Endothelial cell of umbilical vein (primary cell): ENCODE data around the gene TIMP1. TPM values are rescaled to one million over a fixed set of nuclear protein-coding genes. Genes with fewer than 3 reads are reported as not detected.

Experiments
- BruUV-seq: library from RNA; stranded (reverse); fragments of 400-500 nt; replicated peaks from 2 replicates; lab custom pipeline; 2021; lab: Mats Ljungman, UMichigan
- CTCF ChIA-PET: fragments of 300-600, 350-600 bp; sonication (Branson Sonifier 250); formaldehyde crosslinking; loops from one replicate; lab custom pipeline; 2021; ENCODE audit warnings: antibody characterized with exemption, inconsistent platforms; lab: Charles Lee
- POLR2A ChIA-PET: fragments of 300-600, 350-600 bp; sonication (Branson Sonifier 250); formaldehyde crosslinking; loops from one replicate; lab custom pipeline; 2021; ENCODE audit warnings: antibody characterized with exemption, inconsistent platforms; lab: Charles Lee
- DNase-seq: peaks from one replicate; pipeline ENCODE4 v3.0.0-alpha.2; 2011; ENCODE audit warnings: low read depth, low spot score
- FAIRE-seq: peaks from 2 replicates; lab custom pipeline; 2011; peaks lifted over from hg19 to GRCh38; lab: Jason Lieb, UNC
- H2AFZ ChIP-seq: 2 replicates; pipeline ENCODE4 v1.6.0; 2012; ENCODE audit warnings: low read depth, low read length, control low read depth, inconsistent platforms
- H3K27ac ChIP-seq: 2 replicates; pipeline ENCODE4 v1.5.1; 2011; ENCODE audit warnings: low read depth, mild to moderate bottlenecking, control low read depth, low read length, moderate library complexity; ENCODE audit not compliant: insufficient read depth
- H3K27me3 ChIP-seq, 2 experiments: 2 replicates each; pipeline versions ENCODE4 v1.6.0 to v1.6.1; 2011; ENCODE audit warnings: low read length in 2 of 2, mixed read lengths in 1 of 2; ENCODE audit not compliant: control insufficient read depth in 2 of 2, insufficient read depth in 2 of 2
- H3K36me3 ChIP-seq, 2 experiments: 2 replicates in 1 of 2; 3 replicates in 1 of 2; pipeline ENCODE4 v1.5.1; 2011; ENCODE audit warnings: low read length in 2 of 2, mild to moderate bottlenecking in 1 of 2, moderate library complexity in 1 of 2; ENCODE audit not compliant: control insufficient read depth in 2 of 2, insufficient read depth in 2 of 2; ENCODE audit errors: extremely low read depth in 1 of 2
- H3K4me1 ChIP-seq: 3 replicates; pipeline ENCODE4 v1.5.1; 2011; ENCODE audit warnings: mild to moderate bottlenecking, low read length; ENCODE audit not compliant: control insufficient read depth, insufficient read depth; ENCODE audit errors: extremely low read depth
- H3K4me2 ChIP-seq: 2 replicates; pipeline ENCODE4 v1.6.1; 2011; ENCODE audit warnings: low read length, control low read depth, mixed read lengths; ENCODE audit not compliant: insufficient read depth
- H3K4me3 ChIP-seq, 3 experiments: fragments of 200-600 bp in 1 of 3; sonication (generic), shearing (Covaris generic) in 1 of 3; replicated peaks in 1 of 3; 2 replicates each; pipeline ENCODE4 v1.5.1; 2011 to 2016; ENCODE audit warnings: control low read depth in 3 of 3, low read length in 3 of 3, mild to moderate bottlenecking in 2 of 3, inconsistent platforms in 1 of 3, low read depth in 1 of 3, moderate library complexity in 1 of 3; ENCODE audit not compliant: insufficient read depth in 1 of 3
- H3K79me2 ChIP-seq: 2 replicates; pipeline ENCODE4 v1.6.0; 2012; ENCODE audit warnings: low read length, inconsistent platforms; ENCODE audit not compliant: control insufficient read depth, insufficient read depth
- H3K9ac ChIP-seq: replicated peaks from 2 replicates; pipeline ENCODE3; 2011; ENCODE audit warnings: low read length, control low read depth; ENCODE audit not compliant: insufficient read depth; ENCODE audit errors: extremely low read depth
- H3K9me1 ChIP-seq: replicated peaks from 3 replicates; pipeline ENCODE4 v1.6.0; 2011; ENCODE audit warnings: mild to moderate bottlenecking, low read length; ENCODE audit not compliant: control insufficient read depth, insufficient read depth; ENCODE audit errors: extremely low read depth
- H3K9me3 ChIP-seq: replicated peaks from 2 replicates; pipeline ENCODE4 v1.5.1; 2012; ENCODE audit warnings: low read length, inconsistent platforms; ENCODE audit not compliant: control insufficient read depth, insufficient read depth
- H4K20me1 ChIP-seq: replicated peaks from 2 replicates; pipeline ENCODE3; 2011; ENCODE audit warnings: mild to moderate bottlenecking, low read length; ENCODE audit not compliant: control insufficient read depth, insufficient read depth; ENCODE audit errors: extremely low read depth
- CTCF ChIP-seq, 2 donors: IDR thresholded peaks; 1 replicate in 1 of 2; 2 replicates in 1 of 2; pipeline ENCODE4 v1.5.1; 2011; ENCODE audit warnings: low read length in 2 of 2, mild to moderate bottlenecking in 2 of 2, moderate library complexity in 2 of 2, control low read depth in 1 of 2, inconsistent platforms in 1 of 2, low read depth in 1 of 2; ENCODE audit not compliant: insufficient read depth in 1 of 2; ENCODE audit errors: extremely low read depth in 1 of 2
- EZH2 ChIP-seq: IDR thresholded peaks from 2 replicates; pipeline ENCODE4 v1.6.1; 2012; ENCODE audit warnings: borderline replicate concordance, low read depth, mild to moderate bottlenecking, moderate library complexity, low read length, inconsistent platforms; ENCODE audit not compliant: severe bottlenecking
- FOS ChIP-seq: IDR thresholded peaks from 2 replicates; pipeline ENCODE4 v1.6.1; 2011; ENCODE audit warnings: mild to moderate bottlenecking, low read length, moderate library complexity, borderline replicate concordance; ENCODE audit not compliant: insufficient read depth
- GATA2 ChIP-seq: IDR thresholded peaks from 2 replicates; pipeline ENCODE4 v1.7.0; 2011; ENCODE audit warnings: low read depth, mild to moderate bottlenecking, moderate library complexity, mixed read lengths, low read length; ENCODE audit not compliant: insufficient read length, insufficient read depth
- JUN ChIP-seq: IDR thresholded peaks from 2 replicates; pipeline ENCODE4 v1.6.1; 2011; ENCODE audit warnings: borderline replicate concordance, low read depth; ENCODE audit not compliant: insufficient read length, insufficient read depth
- MAX ChIP-seq: IDR thresholded peaks from 2 replicates; pipeline ENCODE4 v1.6.1; 2011; ENCODE audit not compliant: insufficient read depth, insufficient read length
- MYC ChIP-seq: IDR thresholded peaks from one replicate; pipeline ENCODE4 v1.6.1; 2011; ENCODE audit warnings: mild to moderate bottlenecking, low read depth, low read length
- POLR2A ChIP-seq: IDR thresholded peaks from 2 replicates; pipeline ENCODE4 v1.6.1; 2012; ENCODE audit warnings: low read depth, mild to moderate bottlenecking, control low read depth, low read length
- POLR2AphosphoS5 ChIP-seq: IDR thresholded peaks from 2 replicates; pipeline ENCODE4 v1.6.1; 2012; ENCODE audit warnings: low read depth, mild to moderate bottlenecking, control low read depth, low read length, moderate library complexity; ENCODE audit not compliant: insufficient read depth
- dilution Hi-C: fragments of 300-500 bp; cut with MboI; formaldehyde crosslinking; loops from one replicate; pipeline ENCODE4 v1.15.0; 2019; ENCODE audit warnings: low sequenced_read_pairs; ENCODE audit not compliant: extremely low pct_ligation_motif_present
- intact Hi-C: fragments of 100-400 bp; cut with micrococcal nuclease; formaldehyde crosslinking; loops from one replicate; pipeline ENCODE4 v1.10.0; 2022
- polyA plus RNA-seq, 4 experiments: library from polyadenylated mRNA; depleted of rRNA in 3 of 4; stranded (reverse) in 3 of 4; unstranded in 1 of 4; fragments of >200 nt; gene quantifications; 2 replicates each; pipeline versions ENCODE4 v1.2.1 to v1.2.3, GENCODE V29; 2011 to 2012; ENCODE audit warnings: missing spikeins in 1 of 4
- total RNA-seq: library from RNA; stranded (reverse); gene quantifications from 2 replicates; pipeline ENCODE4 v1.2.3, GENCODE V29; 2021

TIMP1 gene
- total and polyA plus RNA-seq, 2 donors (not counting 3 experiments of a cell fraction or from before 2014, with no cell fraction given): 124 to 277 TPM

DNA sequence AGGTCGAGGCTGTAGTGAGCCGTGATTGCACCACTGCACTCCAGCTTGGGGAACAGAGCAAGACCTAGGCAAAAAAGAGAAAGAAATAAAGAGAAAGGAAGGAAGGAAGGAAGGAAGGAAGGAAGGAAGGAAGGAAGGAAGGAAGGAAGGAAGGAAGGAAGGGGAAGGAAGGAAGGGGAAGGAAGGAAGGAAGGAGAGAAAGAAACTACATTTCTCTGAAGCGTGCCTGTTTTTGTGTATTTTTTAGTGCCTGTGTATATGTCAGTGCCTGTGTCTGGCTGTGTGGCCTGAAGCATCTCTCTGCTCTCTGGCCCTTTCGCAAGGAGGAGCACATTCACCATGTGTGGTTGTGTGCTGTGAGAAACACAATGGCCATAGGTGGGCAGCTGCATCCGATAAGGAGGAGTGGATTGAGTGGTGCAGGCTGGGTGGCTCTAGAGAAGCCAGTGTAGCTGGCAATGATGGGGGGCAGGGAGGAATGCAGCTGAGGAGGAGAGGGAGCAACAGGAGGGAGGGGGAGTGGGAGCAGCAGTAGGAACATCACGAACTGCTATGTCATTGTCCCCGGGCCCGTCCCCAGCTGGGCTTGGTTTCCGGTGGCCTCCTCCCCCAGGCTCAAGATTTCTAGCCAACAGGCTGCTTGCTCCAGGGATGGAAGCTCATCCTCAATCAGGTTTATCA lies 26.0 kb downstream of the TIMP1 start:
- Histone ChIP-seq H3K36me3 (no peaks in the 10 kb centered on the region), H3K4me3 (no peak overlapping the region), H3K4me1 (no peaks in the 10 kb centered on the region), H3K9ac (no peak overlapping the region), H3K27me3 (peaks cover 0 to 5% of the 10 kb centered on the region in 2 experiments), H3K27ac (no peak overlapping the region), H4K20me1 (no peaks in the 10 kb centered on the region), H3K9me1 (no peaks in the 10 kb centered on the region), H3K4me2 (no peak overlapping the region), H3K79me2 (no peaks in the 10 kb centered on the region), H2AFZ (no peak overlapping the region), H3K9me3 (no peaks in the 10 kb centered on the region)
- FAIRE-seq: no peak
- BruUV-seq: no TSS peak
- no peak for DNase-seq
- CTCF ChIA-PET: no interaction called here
- intact Hi-C loops (no loop called here), dilution Hi-C loops (no loop called here)
- POLR2A ChIA-PET: no interaction called here
- no peak for TF ChIP-seq GATA2
- TF ChIP-seq EZH2: no peak
- no peak for TF ChIP-seq POLR2A
- no peak for TF ChIP-seq CTCF (IDR thresholded peaks at IDR 0.05; ENCODE audit: extremely low read depth in 1 of 2, insufficient read depth in 1 of 2, low read depth in 1 of 2, low read length in 2 of 2)
- no peak for TF ChIP-seq JUN
- TF ChIP-seq MAX: no peak
- no peak for TF ChIP-seq FOS
- no peak for TF ChIP-seq MYC
- TF ChIP-seq POLR2AphosphoS5: no peak
